ENCODE data around the gene ARHGEF6.

- no peak for TF ChIP-seq CTCF (IDR thresholded peaks at IDR 0.05)
- TF ChIP-seq POLR2A (IDR thresholded peaks at IDR 0.05), result no peak
These were observed 96.6 kb downstream of the ARHGEF6 start for GRCh38 chrX:136684120-136684519.

All from stomach (tissue), 4 donors.